Measurements from ENCODE around the gene MYOZ2.

DNA sequence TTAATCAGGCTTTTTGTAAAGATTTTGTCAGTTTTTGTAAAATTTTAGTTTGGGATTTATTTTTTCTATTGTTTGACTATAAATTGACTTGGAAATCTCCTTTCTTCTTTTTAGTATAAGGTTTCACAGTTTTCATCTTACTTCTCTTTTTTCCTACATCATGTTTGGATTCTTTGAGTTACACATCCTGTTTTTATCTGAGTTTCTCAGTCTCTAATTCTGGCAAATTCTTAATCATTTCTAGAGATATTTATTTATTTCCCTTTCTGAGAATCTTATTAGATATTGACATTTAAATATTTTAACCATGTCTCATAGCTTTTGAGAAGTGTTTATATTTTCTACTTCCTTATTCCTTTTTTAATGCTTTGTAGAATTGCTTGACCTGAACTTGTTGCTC is 97.6 kb downstream of the MYOZ2 start:
- TF ChIP-seq, protein P1, sequence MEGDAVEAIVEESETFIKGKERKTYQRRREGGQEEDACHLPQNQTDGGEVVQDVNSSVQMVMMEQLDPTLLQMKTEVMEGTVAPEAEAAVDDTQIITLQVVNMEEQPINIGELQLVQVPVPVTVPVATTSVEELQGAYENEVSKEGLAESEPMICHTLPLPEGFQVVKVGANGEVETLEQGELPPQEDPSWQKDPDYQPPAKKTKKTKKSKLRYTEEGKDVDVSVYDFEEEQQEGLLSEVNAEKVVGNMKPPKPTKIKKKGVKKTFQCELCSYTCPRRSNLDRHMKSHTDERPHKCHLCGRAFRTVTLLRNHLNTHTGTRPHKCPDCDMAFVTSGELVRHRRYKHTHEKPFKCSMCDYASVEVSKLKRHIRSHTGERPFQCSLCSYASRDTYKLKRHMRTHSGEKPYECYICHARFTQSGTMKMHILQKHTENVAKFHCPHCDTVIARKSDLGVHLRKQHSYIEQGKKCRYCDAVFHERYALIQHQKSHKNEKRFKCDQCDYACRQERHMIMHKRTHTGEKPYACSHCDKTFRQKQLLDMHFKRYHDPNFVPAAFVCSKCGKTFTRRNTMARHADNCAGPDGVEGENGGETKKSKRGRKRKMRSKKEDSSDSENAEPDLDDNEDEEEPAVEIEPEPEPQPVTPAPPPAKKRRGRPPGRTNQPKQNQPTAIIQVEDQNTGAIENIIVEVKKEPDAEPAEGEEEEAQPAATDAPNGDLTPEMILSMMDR (tag by site-specific recombination; IDR thresholded peaks at IDR 0.05) = no peak
- TF ChIP-seq, protein P2, sequence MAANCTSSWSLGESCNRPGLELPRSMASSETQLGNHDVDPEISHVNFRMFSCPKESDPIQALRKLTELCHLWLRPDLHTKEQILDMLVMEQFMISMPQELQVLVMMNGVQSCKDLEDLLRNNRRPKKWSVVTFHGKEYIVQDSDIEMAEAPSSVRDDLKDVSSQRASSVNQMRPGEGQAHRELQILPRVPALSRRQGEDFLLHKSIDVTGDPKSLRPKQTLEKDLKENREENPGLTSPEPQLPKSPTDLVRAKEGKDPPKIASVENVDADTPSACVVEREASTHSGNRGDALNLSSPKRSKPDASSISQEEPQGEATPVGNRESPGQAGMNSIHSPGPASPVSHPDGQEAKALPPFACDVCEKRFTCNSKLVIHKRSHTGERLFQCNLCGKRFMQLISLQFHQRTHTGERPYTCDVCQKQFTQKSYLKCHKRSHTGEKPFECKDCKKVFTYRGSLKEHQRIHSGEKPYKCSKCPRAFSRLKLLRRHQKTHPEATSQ (tag by site-specific recombination; IDR thresholded peaks at IDR 0.05) = no peak
- no peak for TF ChIP-seq ZBTB21 (tag by site-specific recombination; IDR thresholded peaks at IDR 0.05)
